ENCODE measurements around the gene APRT. TPM values are rescaled to one million over a fixed set of nuclear protein-coding genes. Genes with fewer than 3 reads are reported as not detected.

APRT gene
- total and polyA plus RNA-seq, 10 of the 15 experiments (the other 5 are each of a cell fraction or from before 2014, with no cell fraction given): 30.6 to 495 (median 166) TPM

- H3K9me3 ChIP-seq (replicated peaks; ENCODE audit: control insufficient read depth, insufficient read depth, low read length): no peaks in the 10 kb centered on the region
- in situ Hi-C loops (cut with MboI) (no loop called here), intact Hi-C loops (cut with micrococcal nuclease; ENCODE audit: unreplicated experiment) (no loop called here)
- H3K9ac ChIP-seq (ENCODE audit: control insufficient read depth, insufficient read depth, low read length): no peak overlapping the region
- H3K27me3 ChIP-seq (replicated peaks in 1 of 2; ENCODE audit: control insufficient read depth in 2 of 2, insufficient read depth in 2 of 2, low read length in 1 of 2): no peaks in the 10 kb centered on the region
- ChIA-PET CTCF (no interaction called here), POLR2A (interaction anchor here (0.6 kb wide), 1 partner anchor 10 kb away, joined by 7 read pairs; no protein-coding TSS in a partner anchor), SMC1A (ENCODE audit: uncharacterized antibody, unreplicated experiment) (no interaction called here), RAD21 (ENCODE audit: unreplicated experiment) (no interaction called here)
- no peaks in the 10 kb centered on the region for H3K79me2 ChIP-seq (ENCODE audit: control insufficient read depth, insufficient read depth, low read length)
- ATAC-seq (no peak), DNase-seq (ENCODE audit: low read depth, low spot score) (no peak), FAIRE-seq (no peak)
- 97% methylated on average over 20 of the region's 20 CpGs for WGBS (ENCODE audit: insufficient coverage, insufficient replicate concordance, low lambda C conversion rate, missing lambda C conversion rate)
- H3K4me2 ChIP-seq (ENCODE audit: control insufficient read depth, insufficient read depth): no peak overlapping the region
- no peak overlapping the region for H3K4me3 ChIP-seq
- BruUV-seq (replicated peaks): no TSS peak
- H3K4me1 ChIP-seq (ENCODE audit: control insufficient read depth, insufficient read depth, low read length): no peaks in the 10 kb centered on the region
- no peaks in the 10 kb centered on the region; a peak in 1 of 4 replicates for H3K36me3 ChIP-seq (ENCODE audit: control insufficient read depth in 2 of 2, insufficient read depth in 2 of 2, low read length in 1 of 2)
- H3K27ac ChIP-seq (ENCODE audit: control insufficient read depth, insufficient read depth): no peak overlapping the region
- H2AFZ ChIP-seq (ENCODE audit: control insufficient read depth, low read depth, low read length): no peak overlapping the region
- no peaks in the 10 kb centered on the region for H4K20me1 ChIP-seq (ENCODE audit: control insufficient read depth, insufficient read depth)
- no peak for TF ChIP-seq SMAD5 (IDR thresholded peaks at IDR 0.05; ENCODE audit: low read depth)
- no peak for TF ChIP-seq EGR1 (IDR thresholded peaks at IDR 0.05; ENCODE audit: borderline replicate concordance in 1 of 2, low read depth in 2 of 2, low read length in 2 of 2)
- no peak for TF ChIP-seq JUNB (IDR thresholded peaks at IDR 0.05)
- no peak for TF ChIP-seq RAD51 (IDR thresholded peaks at IDR 0.05)
- no peak for TF ChIP-seq TARDBP (IDR thresholded peaks at IDR 0.05; ENCODE audit: borderline replicate concordance)
- no peak for TF ChIP-seq FOXK2 (IDR thresholded peaks at IDR 0.05)
- no peak for TF ChIP-seq BACH1 (IDR thresholded peaks at IDR 0.05; ENCODE audit: borderline replicate concordance)
- TF ChIP-seq ZBTB11 (CRISPR knock-in tag; IDR thresholded peaks at IDR 0.05): no peak
- no peak for TF ChIP-seq GABPA (IDR thresholded peaks at IDR 0.05; ENCODE audit: low read depth)
- no peak for TF ChIP-seq IRF3 (IDR thresholded peaks at IDR 0.05)
- TF ChIP-seq ZSCAN29 (IDR thresholded peaks at IDR 0.05): no peak
- TF ChIP-seq SMAD1 (IDR thresholded peaks at IDR 0.05; ENCODE audit: low read depth, partially characterized antibody): no peak
- no peak for TF ChIP-seq ZNF687 (IDR thresholded peaks at IDR 0.05)
- no peak for TF ChIP-seq RAD21 (IDR thresholded peaks at IDR 0.05; ENCODE audit: insufficient read depth, low read depth, low read length)
Observed at GRCh38 chr16:88843256-88843655, 31.5 kb upstream of the APRT start.

Measured in GM12878 (cell line).